Activated CD8-positive, alpha-beta memory T cell treated with anti-CD3 and anti-CD28 coated beads, Interleukin-2, amount 50 U/mL, for 4 hours (primary cell): Measurements from ENCODE around the gene TFEB.

Experiments used
- DNase-seq: peaks from one replicate; pipeline ENCODE4 v3.0.0-alpha.2; 2020

TFEB gene

GRCh38 chr6:41704656-41705310 lies 30.6 kb downstream of the TFEB start:
- DNase-seq: no peak

- no peak for DNase-seq
Observed at GRCh38 chr6:41704028-41704427, 31.4 kb downstream of the TFEB start.

DNA sequence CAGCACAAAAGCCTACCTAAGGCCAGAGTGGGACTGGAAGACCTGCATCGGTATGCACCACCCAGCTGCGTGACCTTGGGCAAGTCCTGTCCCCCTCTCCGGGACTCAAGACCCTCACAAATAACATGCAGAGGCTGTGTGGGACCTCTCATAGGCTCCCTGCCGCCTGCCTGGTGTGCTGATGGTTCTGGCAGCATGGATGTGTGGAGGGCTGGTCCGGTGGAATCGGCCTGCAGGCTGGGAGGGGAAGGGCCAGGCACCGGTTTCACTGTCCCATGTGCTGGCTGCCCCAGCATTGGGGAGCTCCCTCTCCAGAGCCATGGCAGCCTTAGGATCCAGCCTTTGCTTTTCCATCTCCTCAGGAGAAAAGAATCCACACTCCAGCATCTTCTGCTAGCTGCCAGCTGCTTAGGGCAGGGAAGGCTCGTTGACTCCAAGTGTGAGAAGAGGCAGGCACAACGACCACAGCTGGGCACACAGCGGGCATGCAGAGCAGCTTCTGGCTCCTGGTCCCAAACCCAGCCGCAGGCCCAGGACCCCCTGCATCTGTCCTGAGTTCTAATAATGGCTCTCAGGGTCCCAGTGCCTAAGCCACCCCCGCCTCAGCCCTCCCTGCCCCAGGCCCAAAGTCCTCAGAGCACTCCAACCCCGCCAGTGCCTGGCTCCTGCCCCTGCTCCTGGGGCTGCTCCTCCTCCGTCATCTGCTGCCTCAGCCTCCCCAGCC lies 32.5 kb downstream of the TFEB start:
- no peak for DNase-seq

DNA sequence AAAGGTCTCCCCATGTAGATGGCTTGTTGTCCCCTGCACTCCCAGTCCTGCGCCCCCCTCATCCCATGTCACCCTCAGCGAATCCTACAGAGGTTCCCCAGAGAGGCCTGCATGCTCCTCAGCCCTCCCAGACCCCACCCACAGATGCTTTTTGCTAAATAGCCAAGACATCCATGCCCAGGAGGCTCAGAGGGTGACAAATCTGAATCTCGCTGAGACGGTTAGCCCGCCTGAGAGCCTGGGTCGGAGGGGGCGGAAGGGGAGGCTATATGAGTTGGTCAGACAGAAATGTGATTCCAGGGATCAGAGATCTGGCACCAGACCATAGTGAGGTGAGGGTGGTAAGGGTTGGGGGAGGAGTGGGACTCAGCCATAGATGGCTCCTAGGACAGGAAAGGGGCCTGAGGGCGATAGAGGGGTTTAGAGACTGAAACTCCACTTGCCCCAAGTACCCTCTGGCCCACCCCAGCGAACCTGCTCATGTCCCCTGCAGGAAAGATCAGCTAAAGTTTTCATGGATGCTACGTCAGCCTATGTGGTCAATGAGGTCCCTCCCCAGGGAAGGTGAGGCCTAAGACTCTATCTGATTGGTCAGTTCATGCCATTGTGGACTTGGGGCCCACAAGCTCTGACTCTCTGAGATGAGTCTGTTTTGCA lies 33.2 kb downstream of the TFEB start:
- DNase-seq: no peak

GRCh38 chr6:41700463-41701347 lies 34.7 kb downstream of the TFEB start:
- no peak for DNase-seq

- DNase-seq: no peak
Observed at GRCh38 chr6:41699063-41699462, 36.3 kb downstream of the TFEB start.

DNA sequence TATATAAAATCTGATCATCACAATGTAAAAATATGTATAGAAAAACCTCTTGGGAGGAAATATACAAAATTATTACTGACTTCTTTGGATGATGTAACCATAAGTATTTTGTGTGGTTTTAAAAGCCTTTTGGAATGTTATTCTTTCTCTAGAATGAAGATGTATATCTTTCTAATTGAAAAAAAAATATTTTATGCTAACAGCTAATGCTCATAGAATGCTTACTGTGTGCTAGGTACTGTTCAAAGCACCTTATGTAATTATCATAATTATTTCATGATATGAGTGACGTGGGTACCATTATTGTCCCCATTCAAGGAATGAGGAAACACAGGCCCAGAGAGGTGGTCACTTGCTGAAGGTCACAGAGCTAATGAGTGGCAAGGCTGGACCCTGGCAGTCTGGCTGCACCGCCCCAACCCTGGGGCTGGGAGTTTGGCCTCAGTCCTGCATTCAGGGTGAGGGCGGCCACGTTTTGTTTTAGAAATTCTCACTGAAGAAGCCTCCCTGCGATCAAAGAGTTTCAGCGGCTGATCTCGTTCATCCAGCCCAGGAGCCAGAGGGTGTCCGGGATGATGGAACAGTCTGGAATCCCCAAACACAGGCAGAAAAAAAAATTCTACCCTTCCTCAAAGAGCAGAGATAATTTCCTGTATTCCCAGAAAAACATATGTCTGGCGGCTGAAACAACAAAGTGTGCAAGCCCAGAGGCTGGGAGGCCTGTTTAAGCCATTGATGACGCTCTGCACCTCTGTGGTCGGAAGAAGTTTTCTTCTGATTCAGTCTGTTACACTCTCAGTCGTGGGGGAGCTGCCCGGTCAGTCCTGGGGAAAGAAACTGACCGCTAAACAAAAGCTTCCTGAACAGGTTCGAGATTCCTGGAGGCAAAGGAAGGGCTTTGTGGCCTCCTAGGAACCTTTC lies 37.3 kb downstream of the TFEB start:
- DNase-seq: no peak

GRCh38 chr6:41696788-41697187 lies 38.6 kb downstream of the TFEB start:
- no peak for DNase-seq

- no peak for DNase-seq
Observed at GRCh38 chr6:41695825-41696224, 39.6 kb downstream of the TFEB start.

DNA sequence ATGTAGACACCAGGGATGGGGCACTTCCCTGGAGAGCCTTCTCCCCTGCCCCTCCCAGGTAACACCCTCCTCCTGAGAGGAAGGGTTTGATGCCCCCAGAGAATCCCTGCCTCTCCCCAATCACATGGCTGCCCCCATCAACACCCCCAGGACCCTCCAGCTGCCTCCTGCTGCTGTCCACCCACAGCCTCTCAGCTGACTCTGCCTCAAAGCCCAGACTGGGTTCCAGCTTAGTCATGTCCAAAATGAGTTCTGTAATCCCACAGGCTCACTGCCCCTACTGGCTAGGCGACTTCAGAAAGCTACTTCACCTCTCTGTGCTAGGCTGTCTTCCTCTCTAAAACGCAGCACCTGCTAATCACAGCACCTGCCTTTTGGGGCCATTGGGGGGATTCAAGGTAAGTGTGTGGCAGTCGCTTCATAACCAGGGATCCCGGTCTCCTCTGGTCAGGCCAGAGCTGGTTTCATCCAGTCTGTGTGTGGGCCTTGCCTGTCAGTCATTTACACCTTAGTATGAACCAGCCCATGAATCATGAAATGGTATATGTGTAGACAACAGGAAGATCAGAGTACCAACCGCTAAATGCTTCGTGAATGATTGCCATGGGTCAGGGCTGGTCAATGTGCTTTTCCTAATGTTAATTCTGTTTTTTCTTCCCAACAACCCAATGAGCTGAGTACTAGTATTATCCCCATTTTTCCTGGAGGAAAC lies 40.4 kb downstream of the TFEB start:
- DNase-seq: no peak

GRCh38 chr6:41693281-41694240 lies 41.8 kb downstream of the TFEB start:
- no peak for DNase-seq

GRCh38 chr6:41692730-41693129 lies 42.7 kb downstream of the TFEB start:
- no peak for DNase-seq

DNA sequence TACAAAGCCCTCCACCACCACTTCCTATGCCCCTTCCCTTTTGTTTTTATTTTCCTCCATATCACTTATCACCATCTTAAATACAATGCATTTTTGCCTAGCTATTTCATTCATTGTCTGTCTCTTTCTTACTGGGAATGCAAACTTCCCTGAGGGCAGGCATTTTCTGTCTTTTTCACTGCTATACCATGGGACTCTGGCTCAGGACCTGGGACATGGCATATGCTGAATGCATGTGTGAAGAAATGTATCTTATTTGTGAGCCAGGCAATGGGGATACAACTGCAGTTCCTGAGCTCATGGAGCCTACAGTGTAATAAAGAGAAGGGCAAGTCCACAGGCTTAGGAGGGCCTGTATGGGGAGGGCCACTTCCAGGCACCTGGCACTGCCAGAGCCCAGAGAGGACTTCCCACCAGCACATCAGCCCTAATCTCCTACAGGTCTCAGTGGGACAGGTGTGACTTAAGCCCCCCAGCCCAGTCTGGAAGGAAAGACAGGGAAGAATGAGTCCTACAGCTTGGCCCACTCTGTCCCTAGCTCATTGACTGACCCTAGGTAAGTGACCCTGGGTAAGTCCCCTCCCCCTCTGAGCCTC lies 43.2 kb downstream of the TFEB start:
- DNase-seq: no peak

GRCh38 chr6:41691426-41692079 lies 43.9 kb downstream of the TFEB start:
- no peak for DNase-seq

- DNase-seq: no peak
Observed at GRCh38 chr6:41690541-41691330, 44.7 kb downstream of the TFEB start.

DNA sequence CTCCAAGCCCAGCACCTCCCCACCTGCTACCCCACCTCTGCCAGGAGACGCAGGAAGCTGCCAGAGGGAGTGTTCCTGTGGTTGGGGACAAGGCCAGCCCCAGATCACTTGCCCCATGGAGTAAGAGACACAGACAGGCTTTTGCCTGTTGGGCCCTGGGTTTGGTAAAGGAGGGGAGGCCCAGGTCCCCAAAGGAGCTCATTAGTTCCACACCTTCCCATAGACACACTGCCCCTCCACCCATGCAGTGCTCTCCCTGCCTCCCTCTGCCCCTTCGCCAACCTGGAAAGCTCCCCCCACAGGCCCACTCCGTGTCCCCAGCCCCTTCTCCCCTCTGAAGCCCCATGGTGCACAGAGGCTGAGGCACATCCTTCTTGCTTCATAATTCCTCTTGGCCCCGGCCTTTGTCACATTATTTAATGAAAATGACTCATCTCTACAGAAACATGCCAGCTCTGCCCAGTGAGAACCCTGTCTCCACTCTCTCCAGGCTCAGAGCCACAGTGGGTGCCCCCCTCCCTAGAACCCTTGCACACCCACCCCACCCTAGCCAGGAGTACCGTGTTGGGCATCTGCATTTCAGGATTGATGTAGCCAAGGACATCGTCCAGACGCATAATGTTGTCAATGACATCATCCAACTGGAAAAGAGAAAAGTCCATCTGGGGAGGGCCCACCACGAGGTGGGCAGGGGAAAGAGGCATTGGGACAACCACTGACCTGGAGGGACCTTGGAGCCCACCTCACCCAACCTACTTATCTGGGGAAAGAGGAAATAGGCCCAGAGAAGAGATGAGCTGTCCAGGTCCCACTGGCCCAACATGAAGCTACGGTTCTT lies 46.0 kb downstream of the TFEB start:
- DNase-seq: no peak

DNA sequence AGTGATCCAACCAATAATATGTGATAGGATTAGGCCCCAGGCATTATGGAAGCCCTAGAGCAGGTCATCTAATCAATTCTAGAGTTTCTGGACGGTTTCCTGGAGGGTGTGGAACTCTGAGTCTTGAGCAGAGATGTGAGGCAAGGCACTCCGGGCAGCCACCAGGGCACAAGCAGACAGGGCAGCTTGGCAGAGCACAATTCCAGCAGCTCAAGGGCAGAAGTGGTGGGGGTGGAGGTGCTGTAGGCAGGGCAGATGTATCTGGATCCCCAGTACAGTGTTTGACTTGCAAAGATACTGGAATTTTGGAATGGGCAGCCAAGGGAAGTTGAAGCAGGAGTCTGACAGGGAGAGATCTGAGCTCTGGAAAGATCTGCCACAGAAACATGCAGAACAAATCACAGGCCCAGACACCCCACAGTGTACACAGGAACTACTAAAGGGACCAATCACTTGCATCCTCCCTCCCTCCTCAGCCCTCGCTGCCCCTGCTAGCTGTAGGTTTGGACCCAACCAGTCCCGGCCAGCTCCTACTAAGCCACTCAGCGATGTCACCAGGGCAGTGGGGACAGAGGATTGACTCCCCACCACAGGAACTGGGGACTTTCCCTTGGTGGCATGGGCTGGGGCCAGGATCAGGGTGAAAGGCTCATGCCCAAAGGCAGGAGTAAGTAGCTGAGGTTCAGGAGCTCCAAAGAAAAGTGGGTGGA lies 47.0 kb downstream of the TFEB start:
- no peak for DNase-seq
